ENCODE data around the gene UNC5B. TPM values are rescaled to one million over a fixed set of nuclear protein-coding genes. Genes with fewer than 3 reads are reported as not detected.

UNC5B gene
- total RNA-seq, 1 experiment from 2014 or later: 80.5 TPM

GRCh38 chr10:71255808-71256660 is 43.7 kb downstream of the UNC5B start:
- Mint-ChIP-seq H3K4me3 (ENCODE audit: unreplicated experiment) (peak overlapping the region; percentile 62), H3K4me1 (ENCODE audit: insufficient read depth, unreplicated experiment) (peaks cover 56% of the 10 kb centered on the region), H3K36me3 (ENCODE audit: insufficient read depth, unreplicated experiment) (peaks cover 6% of the 10 kb centered on the region), H3K9me3 (ENCODE audit: unreplicated experiment) (no peaks in the 10 kb centered on the region), H3K27me3 (ENCODE audit: insufficient read depth, unreplicated experiment) (no peaks in the 10 kb centered on the region), H3K27ac (ENCODE audit: low read depth, unreplicated experiment) (peak overlapping the region; percentile 28)
- intact Hi-C loops (cut with micrococcal nuclease): no loop called here
- ChIA-PET POLR2A (interaction anchor here (0.6 to 3.7 kb wide), 8 partner anchors 10 to 201 kb away, joined by 3 to 53 read pairs (median 3); partner anchors contain the start of gene UNC5B), CTCF (interaction anchor here (0.6 to 2.0 kb wide), 8 partner anchors 9 to 934 kb away, joined by 3 to 11 read pairs (median 4); no protein-coding TSS in a partner anchor)
- BruUV-seq (replicated peaks): no TSS peak
- TF ChIP-seq, protein P1, sequence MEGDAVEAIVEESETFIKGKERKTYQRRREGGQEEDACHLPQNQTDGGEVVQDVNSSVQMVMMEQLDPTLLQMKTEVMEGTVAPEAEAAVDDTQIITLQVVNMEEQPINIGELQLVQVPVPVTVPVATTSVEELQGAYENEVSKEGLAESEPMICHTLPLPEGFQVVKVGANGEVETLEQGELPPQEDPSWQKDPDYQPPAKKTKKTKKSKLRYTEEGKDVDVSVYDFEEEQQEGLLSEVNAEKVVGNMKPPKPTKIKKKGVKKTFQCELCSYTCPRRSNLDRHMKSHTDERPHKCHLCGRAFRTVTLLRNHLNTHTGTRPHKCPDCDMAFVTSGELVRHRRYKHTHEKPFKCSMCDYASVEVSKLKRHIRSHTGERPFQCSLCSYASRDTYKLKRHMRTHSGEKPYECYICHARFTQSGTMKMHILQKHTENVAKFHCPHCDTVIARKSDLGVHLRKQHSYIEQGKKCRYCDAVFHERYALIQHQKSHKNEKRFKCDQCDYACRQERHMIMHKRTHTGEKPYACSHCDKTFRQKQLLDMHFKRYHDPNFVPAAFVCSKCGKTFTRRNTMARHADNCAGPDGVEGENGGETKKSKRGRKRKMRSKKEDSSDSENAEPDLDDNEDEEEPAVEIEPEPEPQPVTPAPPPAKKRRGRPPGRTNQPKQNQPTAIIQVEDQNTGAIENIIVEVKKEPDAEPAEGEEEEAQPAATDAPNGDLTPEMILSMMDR (IDR thresholded peaks at IDR 0.05; ENCODE audit: unreplicated experiment): no peak
- peak; percentile 89 for DNase-seq (ENCODE audit: unreplicated experiment)

DNA sequence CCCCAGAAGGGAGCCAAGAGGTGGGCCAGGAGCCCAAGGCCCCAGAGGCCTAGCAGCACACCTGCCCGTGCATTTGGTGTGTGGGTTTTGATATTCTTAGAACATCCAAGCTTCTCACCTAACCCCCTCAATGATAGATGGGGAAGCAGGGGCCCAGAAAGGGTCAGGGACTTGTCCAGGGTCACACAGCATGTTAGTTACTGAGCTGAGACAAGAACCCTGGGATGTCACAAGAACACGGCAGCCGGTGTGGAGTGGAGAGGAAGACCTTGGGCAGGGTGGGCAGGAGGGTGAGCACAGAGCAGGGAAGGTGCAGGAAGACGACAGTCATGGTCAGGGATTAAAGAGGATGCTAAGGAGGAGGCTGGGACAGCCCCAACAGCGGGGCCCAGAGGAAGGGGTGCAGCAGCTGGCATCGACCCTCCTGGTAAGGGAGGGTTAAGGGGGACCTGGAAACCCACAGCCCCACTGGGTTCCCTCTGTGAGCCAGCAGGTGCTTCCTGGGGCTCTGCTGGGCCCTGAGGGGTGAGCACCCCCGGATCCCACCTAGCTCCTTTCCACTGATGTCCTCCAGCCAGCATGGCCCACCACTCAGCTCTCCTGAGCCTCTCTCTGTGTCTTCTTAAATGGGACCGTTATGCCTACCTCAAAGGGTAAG is 44.4 kb downstream of the UNC5B start:
- no TSS peak for BruUV-seq (replicated peaks)
- Mint-ChIP-seq H3K4me3 (ENCODE audit: unreplicated experiment) (peak overlapping the region; percentile 62), H3K27me3 (ENCODE audit: insufficient read depth, unreplicated experiment) (no peaks in the 10 kb centered on the region), H3K9me3 (ENCODE audit: unreplicated experiment) (no peaks in the 10 kb centered on the region), H3K36me3 (ENCODE audit: insufficient read depth, unreplicated experiment) (peaks cover 5% of the 10 kb centered on the region), H3K4me1 (ENCODE audit: insufficient read depth, unreplicated experiment) (peaks cover 62% of the 10 kb centered on the region), H3K27ac (ENCODE audit: low read depth, unreplicated experiment) (peak overlapping the region; percentile 28)
- POLR2A ChIA-PET: interaction anchor here (0.6 to 3.7 kb wide), 5 partner anchors 12 to 202 kb away, joined by 3 to 53 read pairs (median 5); partner anchors contain the start of gene UNC5B
- no peak for DNase-seq (ENCODE audit: unreplicated experiment)
- TF ChIP-seq, protein P1 (IDR thresholded peaks at IDR 0.05; ENCODE audit: unreplicated experiment): no peak
- CTCF ChIA-PET: interaction anchor here (0.6 to 2.0 kb wide), 7 partner anchors 9 to 933 kb away, joined by 3 to 11 read pairs (median 5); no protein-coding TSS in a partner anchor
- intact Hi-C loops (cut with micrococcal nuclease): no loop called here

- H3K4me3 Mint-ChIP-seq (ENCODE audit: unreplicated experiment): no peak overlapping the region
- no peaks in the 10 kb centered on the region for H3K36me3 Mint-ChIP-seq (ENCODE audit: insufficient read depth, unreplicated experiment)
- no TSS peak for BruUV-seq (replicated peaks)
- CTCF ChIA-PET: interaction anchor here (0.6 to 3.5 kb wide), 3 partner anchors 10 to 18 kb away, joined by 3 to 22 read pairs (median 11); no protein-coding TSS in a partner anchor
- POLR2A ChIA-PET: interaction anchor here (0.6 to 3.7 kb wide), 4 partner anchors 9 to 44 kb away, joined by 3 to 53 read pairs (median 12); partner anchors contain the start of gene UNC5B
- no peaks in the 10 kb centered on the region for H3K27me3 Mint-ChIP-seq (ENCODE audit: insufficient read depth, unreplicated experiment)
- no peak overlapping the region for H3K27ac Mint-ChIP-seq (ENCODE audit: low read depth, unreplicated experiment)
- peak; percentile 36 for DNase-seq (ENCODE audit: unreplicated experiment)
- H3K4me1 Mint-ChIP-seq (ENCODE audit: insufficient read depth, unreplicated experiment): peaks cover 55% of the 10 kb centered on the region
- TF ChIP-seq, protein P1 (IDR thresholded peaks at IDR 0.05; ENCODE audit: unreplicated experiment): no peak
- intact Hi-C loops (cut with micrococcal nuclease): no loop called here
- H3K9me3 Mint-ChIP-seq (ENCODE audit: unreplicated experiment): no peaks in the 10 kb centered on the region
These were observed 45.1 kb downstream of the UNC5B start for GRCh38 chr10:71257319-71257997.

All from MCF 10A (cell line).